ENCODE data around the gene SLC43A1. TPM values are rescaled to one million over a fixed set of nuclear protein-coding genes. Genes with fewer than 3 reads are reported as not detected.

SLC43A1 gene
- polyA plus RNA-seq, 1 of the 3 experiments (the other 2 are of a cell fraction) = 4.4 TPM

GRCh38 chr11:57539342-57539741 lies 23.8 kb upstream of the SLC43A1 start:
- Histone ChIP-seq H3K79me2 (ENCODE audit: insufficient read depth) (no peaks in the 10 kb centered on the region), H3F3A (replicated peaks; ENCODE audit: insufficient read depth) (no peaks in the 10 kb centered on the region), H3K9me2 (no peaks in the 10 kb centered on the region), H3K27ac (ENCODE audit: low read depth in 2 of 2, low read length in 1 of 2) (no peak overlapping the region), H3K36me3 (replicated peaks in 1 of 2; ENCODE audit: control insufficient read depth in 1 of 2, insufficient read depth in 2 of 2, low read length in 1 of 2) (no peaks in the 10 kb centered on the region), H3K27me3 (ENCODE audit: insufficient read depth) (no peaks in the 10 kb centered on the region), H4K20me1 (ENCODE audit: insufficient read depth) (no peaks in the 10 kb centered on the region), H3K4me1 (ENCODE audit: control insufficient read depth in 1 of 2, insufficient read depth in 2 of 2, low read depth in 1 of 2, low read length in 1 of 2) (no peaks in the 10 kb centered on the region; a peak in 1 of 4 replicates), H3K9me3 (no peaks in the 10 kb centered on the region), H3K9ac (no peak overlapping the region), H3K4me2 (no peak overlapping the region), H2AFZ (ENCODE audit: low read depth) (no peak overlapping the region), H3K4me3 (ENCODE audit: low read depth in 2 of 2, low read length in 1 of 2) (no peak overlapping the region)
- ChIA-PET CTCF (interaction anchor here (1.0 kb wide), 1 partner anchor 13 kb away, joined by 3 read pairs; no protein-coding TSS in a partner anchor), POLR2A (no interaction called here)
- no peak for TF ChIP-seq PBX3 (IDR thresholded peaks at IDR 0.05)
- no peak for TF ChIP-seq TAF1 (IDR thresholded peaks at IDR 0.05; ENCODE audit: borderline replicate concordance, low read depth, low read length)
- TF ChIP-seq ELF1 (IDR thresholded peaks at IDR 0.05) = no peak
- TF ChIP-seq EP300 (IDR thresholded peaks at IDR 0.05; ENCODE audit: borderline replicate concordance in 1 of 2, low read depth in 1 of 2, low read length in 1 of 2) = no peak
- TF ChIP-seq RXRA (IDR thresholded peaks at IDR 0.05; ENCODE audit: borderline replicate concordance, low read depth) = no peak
- TF ChIP-seq NFIC (IDR thresholded peaks at IDR 0.05; ENCODE audit: borderline replicate concordance) = no peak
- TF ChIP-seq TEAD4 (IDR thresholded peaks at IDR 0.05; ENCODE audit: borderline replicate concordance, insufficient read depth) = no peak
- TF ChIP-seq, protein P1, sequence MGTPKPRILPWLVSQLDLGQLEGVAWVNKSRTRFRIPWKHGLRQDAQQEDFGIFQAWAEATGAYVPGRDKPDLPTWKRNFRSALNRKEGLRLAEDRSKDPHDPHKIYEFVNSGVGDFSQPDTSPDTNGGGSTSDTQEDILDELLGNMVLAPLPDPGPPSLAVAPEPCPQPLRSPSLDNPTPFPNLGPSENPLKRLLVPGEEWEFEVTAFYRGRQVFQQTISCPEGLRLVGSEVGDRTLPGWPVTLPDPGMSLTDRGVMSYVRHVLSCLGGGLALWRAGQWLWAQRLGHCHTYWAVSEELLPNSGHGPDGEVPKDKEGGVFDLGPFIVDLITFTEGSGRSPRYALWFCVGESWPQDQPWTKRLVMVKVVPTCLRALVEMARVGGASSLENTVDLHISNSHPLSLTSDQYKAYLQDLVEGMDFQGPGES (IDR thresholded peaks at IDR 0.05; ENCODE audit: low read depth, low read length) = no peak
- no peak for TF ChIP-seq YY1 (IDR thresholded peaks at IDR 0.05; ENCODE audit: low read depth)
- TF ChIP-seq RCOR1 (IDR thresholded peaks at IDR 0.05; ENCODE audit: low read length) = no peak
- TF ChIP-seq JUND (IDR thresholded peaks at IDR 0.05) = no peak
- no peak for TF ChIP-seq FOXM1 (IDR thresholded peaks at IDR 0.05; ENCODE audit: low read depth)
- TF ChIP-seq ZBTB33 (IDR thresholded peaks at IDR 0.05; ENCODE audit: borderline replicate concordance, low read depth) = no peak
- no peak for TF ChIP-seq EZH2phosphoT487 (IDR thresholded peaks at IDR 0.05; ENCODE audit: borderline replicate concordance, low read depth)
- no peak for TF ChIP-seq MXI1 (IDR thresholded peaks at IDR 0.05; ENCODE audit: low read depth, low read length)
- TF ChIP-seq, protein P2, sequence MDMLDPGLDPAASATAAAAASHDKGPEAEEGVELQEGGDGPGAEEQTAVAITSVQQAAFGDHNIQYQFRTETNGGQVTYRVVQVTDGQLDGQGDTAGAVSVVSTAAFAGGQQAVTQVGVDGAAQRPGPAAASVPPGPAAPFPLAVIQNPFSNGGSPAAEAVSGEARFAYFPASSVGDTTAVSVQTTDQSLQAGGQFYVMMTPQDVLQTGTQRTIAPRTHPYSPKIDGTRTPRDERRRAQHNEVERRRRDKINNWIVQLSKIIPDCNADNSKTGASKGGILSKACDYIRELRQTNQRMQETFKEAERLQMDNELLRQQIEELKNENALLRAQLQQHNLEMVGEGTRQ (IDR thresholded peaks at IDR 0.05; ENCODE audit: borderline replicate concordance, low read depth, low read length) = no peak
- TF ChIP-seq RFX5 (IDR thresholded peaks at IDR 0.05; ENCODE audit: low read length) = no peak
- TF ChIP-seq, protein P3, sequence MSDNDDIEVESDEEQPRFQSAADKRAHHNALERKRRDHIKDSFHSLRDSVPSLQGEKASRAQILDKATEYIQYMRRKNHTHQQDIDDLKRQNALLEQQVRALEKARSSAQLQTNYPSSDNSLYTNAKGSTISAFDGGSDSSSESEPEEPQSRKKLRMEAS (IDR thresholded peaks at IDR 0.05; ENCODE audit: low read depth) = no peak
- TF ChIP-seq SMC3 (IDR thresholded peaks at IDR 0.05; ENCODE audit: low read depth, low read length) = no peak
- 40% methylated on average over 1 of the region's 1 CpG for WGBS (ENCODE audit: low lambda C conversion rate)
- no peak for DNase-seq

Data from SK-N-SH (cell line).